ENCODE results near the gene ARHGAP9.

Gene ARHGAP9

GRCh38 chr12:57460841-57461275 is 18.8 kb downstream of the ARHGAP9 start:
- peaks cover 22% of the 10 kb centered on the region for H3K4me1 ChIP-seq (ENCODE audit: control insufficient read depth, insufficient read depth, low read length)
- H3K27ac ChIP-seq (ENCODE audit: low read depth, low read length), result peak overlapping the region; percentile 74; the same call in 1 of the 2 replicates
- H3K9me3 ChIP-seq (ENCODE audit: control insufficient read depth, insufficient read depth, low read depth, low read length), result no peaks in the 10 kb centered on the region
- H3K9ac ChIP-seq (ENCODE audit: low read length), result peak overlapping the region; percentile 76
- H3K36me3 ChIP-seq (ENCODE audit: control insufficient read depth, insufficient read depth, low read length), result 0 out of 2 replicates have a peak, but pooled peaks cover 2% of the 10 kb centered on the region
- peak overlapping the region; percentile 80 for H3K4me3 ChIP-seq (ENCODE audit: low read depth, low read length)
- no peaks in the 10 kb centered on the region for H3K27me3 ChIP-seq (ENCODE audit: control insufficient read depth, insufficient read depth, low read length)

DNA sequence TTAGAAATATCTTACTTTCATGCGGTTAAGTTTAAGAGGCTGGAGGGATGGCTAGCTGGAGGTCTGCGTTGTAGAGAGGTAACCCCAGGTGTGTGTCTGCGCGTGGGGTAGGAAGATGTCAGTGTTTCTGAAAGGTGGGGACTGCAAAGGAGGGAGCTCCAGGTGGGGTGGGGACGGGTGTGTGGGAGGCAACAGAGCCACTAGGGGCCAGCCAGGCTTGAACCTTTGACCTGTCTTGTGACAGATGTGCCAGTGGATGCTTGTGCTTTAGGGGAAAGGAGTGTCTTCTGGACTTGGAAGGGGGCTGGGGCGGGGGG is 19.2 kb downstream of the ARHGAP9 start:
- peak overlapping the region; percentile 80 for H3K4me3 ChIP-seq (ENCODE audit: low read depth, low read length)
- H3K36me3 ChIP-seq (ENCODE audit: control insufficient read depth, insufficient read depth, low read length), result 0 out of 2 replicates have a peak, but pooled peaks cover 2% of the 10 kb centered on the region
- no peaks in the 10 kb centered on the region for H3K27me3 ChIP-seq (ENCODE audit: control insufficient read depth, insufficient read depth, low read length)
- no peak overlapping the region for H3K9ac ChIP-seq (ENCODE audit: low read length)
- H3K4me1 ChIP-seq (ENCODE audit: control insufficient read depth, insufficient read depth, low read length), result peaks cover 26% of the 10 kb centered on the region
- no peak overlapping the region for H3K27ac ChIP-seq (ENCODE audit: low read depth, low read length)
- H3K9me3 ChIP-seq (ENCODE audit: control insufficient read depth, insufficient read depth, low read depth, low read length), result no peaks in the 10 kb centered on the region

GRCh38 chr12:57459750-57460467 is 19.8 kb downstream of the ARHGAP9 start, which contains the start of gene GLI1:
TSS of gene GLI1 (plus strand) at chr12:57459785. CDS start at chr12:57463692, 3,907 bp downstream.
- H3K27me3 ChIP-seq (ENCODE audit: control insufficient read depth, insufficient read depth, low read length), result no peaks in the 10 kb centered on the region
- 0 out of 2 replicates have a peak, but pooled peaks cover 2% of the 10 kb centered on the region for H3K36me3 ChIP-seq (ENCODE audit: control insufficient read depth, insufficient read depth, low read length)
- no peaks in the 10 kb centered on the region for H3K9me3 ChIP-seq (ENCODE audit: control insufficient read depth, insufficient read depth, low read depth, low read length)
- H3K9ac ChIP-seq (ENCODE audit: low read length), result peak within 1 kb of the TSS; percentile 62
- peak within 1 kb of the TSS; percentile 80 for H3K4me3 ChIP-seq (ENCODE audit: low read depth, low read length)
- peaks cover 31% of the 10 kb centered on the region for H3K4me1 ChIP-seq (ENCODE audit: control insufficient read depth, insufficient read depth, low read length)
- peak within 1 kb of the TSS; percentile 75 for H3K27ac ChIP-seq (ENCODE audit: low read depth, low read length)

DNA sequence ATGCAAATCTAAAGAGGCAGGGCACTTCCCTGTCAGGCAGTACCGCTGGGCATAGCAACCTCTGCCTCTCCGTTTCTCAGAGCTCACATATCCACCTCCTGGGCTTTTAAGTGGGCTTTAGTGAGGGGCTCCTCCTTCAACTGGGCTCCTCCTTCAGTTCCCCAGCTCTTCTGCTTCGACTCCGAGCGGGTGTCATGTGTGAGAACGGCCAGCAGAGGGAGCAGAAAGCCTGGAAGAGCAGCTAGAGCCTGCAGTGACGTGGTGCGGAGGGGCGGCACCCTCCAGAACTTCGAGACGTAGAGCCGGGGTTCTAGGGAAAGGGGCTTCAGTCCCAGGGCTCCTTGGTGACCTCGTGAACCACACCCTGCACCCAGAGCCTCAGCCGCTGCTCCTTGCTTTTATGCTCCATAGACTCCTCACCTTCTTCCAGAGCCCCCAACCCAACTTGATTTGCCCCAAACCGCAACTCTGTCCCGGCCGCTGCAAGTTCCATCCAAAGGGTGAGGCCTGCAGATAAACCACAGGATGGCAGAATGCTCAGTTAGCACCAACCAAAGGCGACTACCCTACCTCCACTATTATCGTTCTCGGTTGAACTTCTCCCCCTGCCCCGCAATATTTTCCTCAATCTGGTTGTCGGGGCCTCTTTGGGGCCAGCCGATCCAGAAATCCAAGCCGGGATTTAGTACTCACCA is 20.5 kb downstream of the ARHGAP9 start:
- H3K9ac ChIP-seq (ENCODE audit: low read length), result peak overlapping the region; percentile 62
- H3K4me3 ChIP-seq (ENCODE audit: low read depth, low read length), result peak overlapping the region; percentile 80
- H3K36me3 ChIP-seq (ENCODE audit: control insufficient read depth, insufficient read depth, low read length), result no peaks in the 10 kb centered on the region
- H3K4me1 ChIP-seq (ENCODE audit: control insufficient read depth, insufficient read depth, low read length), result peaks cover 38% of the 10 kb centered on the region
- no peaks in the 10 kb centered on the region for H3K9me3 ChIP-seq (ENCODE audit: control insufficient read depth, insufficient read depth, low read depth, low read length)
- no peaks in the 10 kb centered on the region for H3K27me3 ChIP-seq (ENCODE audit: control insufficient read depth, insufficient read depth, low read length)
- peak overlapping the region; percentile 75 for H3K27ac ChIP-seq (ENCODE audit: low read depth, low read length)

- no peaks in the 10 kb centered on the region for H3K27me3 ChIP-seq (ENCODE audit: control insufficient read depth, insufficient read depth, low read length)
- no peaks in the 10 kb centered on the region for H3K36me3 ChIP-seq (ENCODE audit: control insufficient read depth, insufficient read depth, low read length)
- H3K27ac ChIP-seq (ENCODE audit: low read depth, low read length), result peak overlapping the region; percentile 63; the same call in 1 of the 2 replicates
- peak overlapping the region; percentile 80 for H3K4me3 ChIP-seq (ENCODE audit: low read depth, low read length)
- no peaks in the 10 kb centered on the region for H3K9me3 ChIP-seq (ENCODE audit: control insufficient read depth, insufficient read depth, low read depth, low read length)
- H3K9ac ChIP-seq (ENCODE audit: low read length), result peak overlapping the region; percentile 62
- H3K4me1 ChIP-seq (ENCODE audit: control insufficient read depth, insufficient read depth, low read length), result peaks cover 38% of the 10 kb centered on the region
Measured at GRCh38 chr12:57458665-57459054, 21.0 kb downstream of the ARHGAP9 start.

- H3K27me3 ChIP-seq (ENCODE audit: control insufficient read depth, insufficient read depth, low read length), result no peaks in the 10 kb centered on the region
- H3K27ac ChIP-seq (ENCODE audit: low read depth, low read length), result no peak overlapping the region
- H3K4me3 ChIP-seq (ENCODE audit: low read depth, low read length), result no peak overlapping the region
- peaks cover 42% of the 10 kb centered on the region for H3K4me1 ChIP-seq (ENCODE audit: control insufficient read depth, insufficient read depth, low read length)
- no peak overlapping the region for H3K9ac ChIP-seq (ENCODE audit: low read length)
- H3K36me3 ChIP-seq (ENCODE audit: control insufficient read depth, insufficient read depth, low read length), result no peaks in the 10 kb centered on the region
- no peaks in the 10 kb centered on the region for H3K9me3 ChIP-seq (ENCODE audit: control insufficient read depth, insufficient read depth, low read depth, low read length)
Measured at GRCh38 chr12:57456737-57457490, 22.8 kb downstream of the ARHGAP9 start.

DNA sequence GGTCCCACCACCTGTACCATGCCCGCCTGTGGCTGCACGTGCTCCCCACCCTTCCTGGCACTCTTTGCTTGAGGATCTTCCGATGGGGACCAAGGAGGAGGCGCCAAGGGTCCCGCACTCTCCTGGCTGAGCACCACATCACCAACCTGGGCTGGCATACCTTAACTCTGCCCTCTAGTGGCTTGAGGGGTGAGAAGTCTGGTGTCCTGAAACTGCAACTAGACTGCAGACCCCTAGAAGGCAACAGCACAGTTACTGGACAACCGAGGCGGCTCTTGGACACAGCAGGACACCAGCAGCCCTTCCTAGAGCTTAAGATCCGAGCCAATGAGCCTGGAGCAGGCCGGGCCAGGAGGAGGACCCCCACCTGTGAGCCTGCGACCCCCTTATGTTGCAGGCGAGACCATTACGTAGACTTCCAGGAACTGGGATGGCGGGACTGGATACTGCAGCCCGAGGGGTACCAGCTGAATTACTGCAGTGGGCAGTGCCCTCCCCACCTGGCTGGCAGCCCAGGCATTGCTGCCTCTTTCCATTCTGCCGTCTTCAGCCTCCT is 23.4 kb downstream of the ARHGAP9 start:
- Histone ChIP-seq H3K4me1 (ENCODE audit: control insufficient read depth, insufficient read depth, low read length) (peaks cover 49% of the 10 kb centered on the region), H3K27ac (ENCODE audit: low read depth, low read length) (no peak overlapping the region), H3K36me3 (ENCODE audit: control insufficient read depth, insufficient read depth, low read length) (no peaks in the 10 kb centered on the region), H3K4me3 (ENCODE audit: low read depth, low read length) (peak overlapping the region; percentile 45), H3K27me3 (ENCODE audit: control insufficient read depth, insufficient read depth, low read length) (no peaks in the 10 kb centered on the region), H3K9ac (ENCODE audit: low read length) (peak overlapping the region; percentile 61), H3K9me3 (ENCODE audit: control insufficient read depth, insufficient read depth, low read depth, low read length) (no peaks in the 10 kb centered on the region)

DNA sequence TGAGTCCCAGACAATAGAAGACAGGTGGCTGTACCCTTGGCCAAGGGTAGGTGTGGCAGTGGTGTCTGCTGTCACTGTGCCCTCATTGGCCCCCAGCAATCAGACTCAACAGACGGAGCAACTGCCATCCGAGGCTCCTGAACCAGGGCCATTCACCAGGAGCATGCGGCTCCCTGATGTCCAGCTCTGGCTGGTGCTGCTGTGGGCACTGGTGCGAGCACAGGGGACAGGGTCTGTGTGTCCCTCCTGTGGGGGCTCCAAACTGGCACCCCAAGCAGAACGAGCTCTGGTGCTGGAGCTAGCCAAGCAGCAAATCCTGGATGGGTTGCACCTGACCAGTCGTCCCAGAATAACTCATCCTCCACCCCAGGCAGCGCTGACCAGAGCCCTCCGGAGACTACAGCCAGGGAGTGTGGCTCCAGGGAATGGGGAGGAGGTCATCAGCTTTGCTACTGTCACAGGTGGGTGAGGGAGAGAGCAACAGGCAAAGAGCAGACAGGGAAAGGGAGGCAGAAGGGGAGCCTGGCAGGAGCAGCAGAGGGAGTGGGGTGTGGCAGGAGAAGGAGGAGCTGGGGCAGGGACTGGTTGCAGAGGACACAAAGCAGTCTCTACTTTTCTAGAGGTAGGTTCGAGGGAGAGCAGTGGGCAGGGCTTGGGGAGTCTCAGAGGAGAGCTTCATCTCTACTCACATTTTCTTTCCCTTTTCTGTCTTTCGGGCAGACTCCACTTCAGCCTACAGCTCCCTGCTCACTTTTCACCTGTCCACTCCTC is 24.1 kb downstream of the ARHGAP9 start:
- Histone ChIP-seq H3K27me3 (ENCODE audit: control insufficient read depth, insufficient read depth, low read length) (no peaks in the 10 kb centered on the region), H3K4me3 (ENCODE audit: low read depth, low read length) (peak overlapping the region; percentile 45), H3K9me3 (ENCODE audit: control insufficient read depth, insufficient read depth, low read depth, low read length) (no peaks in the 10 kb centered on the region), H3K4me1 (ENCODE audit: control insufficient read depth, insufficient read depth, low read length) (peaks cover 49% of the 10 kb centered on the region), H3K9ac (ENCODE audit: low read length) (peak overlapping the region; percentile 61), H3K27ac (ENCODE audit: low read depth, low read length) (no peak overlapping the region), H3K36me3 (ENCODE audit: control insufficient read depth, insufficient read depth, low read length) (no peaks in the 10 kb centered on the region)

DNA sequence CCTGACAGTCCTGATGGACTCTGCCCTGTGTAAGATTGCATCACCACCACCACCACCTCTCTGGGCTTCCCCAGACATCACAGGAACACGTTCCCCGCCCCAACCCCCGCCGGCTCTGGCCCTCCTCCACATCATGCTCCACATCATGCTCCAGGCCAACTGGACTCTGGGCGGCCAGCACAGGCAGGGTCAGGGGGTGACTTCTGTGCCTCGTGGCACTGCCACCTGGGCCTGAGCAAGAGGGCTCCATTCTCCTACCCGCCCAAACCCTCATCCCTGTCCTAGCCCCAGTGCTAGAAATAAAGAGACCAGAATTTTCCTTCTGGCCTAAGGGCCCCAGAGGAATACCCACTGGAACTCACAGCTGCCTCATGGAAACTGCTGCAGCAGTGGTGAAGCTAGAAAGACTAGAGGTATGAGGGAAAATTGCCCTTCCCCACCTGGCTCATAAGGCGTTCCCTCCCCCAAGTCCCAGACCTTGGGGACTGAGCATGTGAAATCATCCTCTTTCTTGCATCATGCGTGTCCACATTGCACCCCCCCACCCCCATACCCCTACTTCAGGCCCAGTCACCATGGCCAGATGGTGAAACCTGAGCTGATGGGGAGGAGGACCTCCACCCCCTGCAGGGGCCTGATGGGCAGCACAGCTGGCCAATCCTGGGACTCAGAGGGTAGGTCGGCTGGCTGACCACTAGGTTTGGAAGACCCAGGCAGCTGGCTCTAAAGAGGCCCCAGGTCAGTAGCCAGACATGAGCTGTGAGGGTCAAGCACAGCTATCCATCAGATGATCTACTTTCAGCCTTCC is 24.9 kb downstream of the ARHGAP9 start, which contains the start of gene INHBE:
Gene INHBE, plus strand, starts transcription at position 742 of the 808 bp plus-strand sequence. CDS start 230 bp downstream, outside the sequence.
- no peaks in the 10 kb centered on the region for H3K27me3 ChIP-seq (ENCODE audit: control insufficient read depth, insufficient read depth, low read length)
- no peaks in the 10 kb centered on the region for H3K9me3 ChIP-seq (ENCODE audit: control insufficient read depth, insufficient read depth, low read depth, low read length)
- H3K4me3 ChIP-seq (ENCODE audit: low read depth, low read length), result peak within 1 kb of the TSS; percentile 45
- peak within 1 kb of the TSS; percentile 72 for H3K9ac ChIP-seq (ENCODE audit: low read length)
- H3K36me3 ChIP-seq (ENCODE audit: control insufficient read depth, insufficient read depth, low read length), result no peaks in the 10 kb centered on the region
- peaks cover 49% of the 10 kb centered on the region for H3K4me1 ChIP-seq (ENCODE audit: control insufficient read depth, insufficient read depth, low read length)
- peak within 1 kb of the TSS; percentile 92 for H3K27ac ChIP-seq (ENCODE audit: low read depth, low read length)

Data from HUES6 (cell line).